ENCODE data around the gene TAOK3. TPM values are rescaled to one million over a fixed set of nuclear protein-coding genes. Genes with fewer than 3 reads are reported as not detected.

TAOK3 gene
- total and polyA plus RNA-seq, 2 of the 4 experiments (the other 2 are of a cell fraction) = 26.3 to 54.5 TPM

- DNase-seq = peak; percentile 72
- ATAC-seq (ENCODE audit: low read depth) = no peak
Measured at GRCh38 chr12:118237908-118238307, 134.8 kb downstream of the TAOK3 start.

More at GRCh38 chr12:118237908-118238307, 134.8 kb downstream of the TAOK3 start:
- no CpG with 5 or more reads among the region's 1 CpG for WGBS, 2 experiments (ENCODE audit: extremely low coverage in 2 of 2, insufficient read length in 1 of 2)
- no peaks in the 10 kb centered on the region for H3K9me3 ChIP-seq (ENCODE audit: control insufficient read depth, insufficient read depth, low read length)
- H4K20me1 ChIP-seq (ENCODE audit: insufficient read depth, low read length) = no peaks in the 10 kb centered on the region
- H3K9me1 ChIP-seq (ENCODE audit: insufficient read depth, low read length) = no peaks in the 10 kb centered on the region
- no peak overlapping the region for H2BK15ac ChIP-seq (ENCODE audit: low read depth, low read length)
- no peak overlapping the region for H4K5ac ChIP-seq (ENCODE audit: low read depth, low read length)
- CTCF ChIA-PET = interaction anchor here (0.6 to 2.2 kb wide), 2 partner anchors 11 to 138 kb away, joined by 3 to 7 read pairs; partner anchors contain the start of gene SUDS3
- H3K9ac ChIP-seq (ENCODE audit: low read depth, low read length) = no peak overlapping the region
- no peak overlapping the region for H2BK120ac ChIP-seq (ENCODE audit: low read depth, low read length)
- H2AK5ac ChIP-seq (ENCODE audit: low read depth, low read length) = no peak overlapping the region
- H3K4me1 ChIP-seq (ENCODE audit: control insufficient read depth, insufficient read depth, low read length) = no peaks in the 10 kb centered on the region
- H2AK9ac ChIP-seq (replicated peaks; ENCODE audit: low read depth, low read length, poor library complexity) = no peak overlapping the region
- dilution Hi-C loops (cut with HindIII; ENCODE audit: low sequenced_read_pairs, unreplicated experiment) (no loop called here), in situ Hi-C loops (cut with MboI; ENCODE audit: low sequenced_read_pairs) (no loop called here), intact Hi-C loops (cut with micrococcal nuclease) (loop anchor here (1.0 to 2.0 kb wide), 2 partner anchors 15 to 26 kb away; no protein-coding TSS in a partner anchor)
- H3K27me3 ChIP-seq (ENCODE audit: control insufficient read depth, insufficient read depth, low read length) = no peaks in the 10 kb centered on the region
- peaks cover 14% of the 10 kb centered on the region for H3K36me3 ChIP-seq (ENCODE audit: control insufficient read depth, insufficient read depth, low read length)
- POLR2A ChIA-PET (ENCODE audit: unreplicated experiment) = no interaction called here
- H2BK5ac ChIP-seq (ENCODE audit: low read depth, low read length, poor library complexity, severe bottlenecking) = peak overlapping the region; percentile 46
- H3K56ac ChIP-seq (ENCODE audit: extremely low read depth, insufficient read depth, low read length) = no peak overlapping the region
- no peak overlapping the region for H2AFZ ChIP-seq (replicated peaks; ENCODE audit: low read length, poor library complexity)
- peaks cover 0 to 4% of the 10 kb centered on the region in 2 experiments; a peak in 1 of 4 replicates for H3K79me1 ChIP-seq (ENCODE audit: low read depth in 1 of 2, low read length in 2 of 2)
- H3K4ac ChIP-seq (ENCODE audit: low read depth, low read length) = no peak overlapping the region
- H3K18ac ChIP-seq (ENCODE audit: low read depth, low read length) = no peak overlapping the region
- no peak overlapping the region for H2BK20ac ChIP-seq (ENCODE audit: low read depth, low read length)
- H3K23ac ChIP-seq (ENCODE audit: low read depth, low read length) = no peak overlapping the region
- H4K91ac ChIP-seq (ENCODE audit: insufficient read depth, low read depth, low read length) = no peak overlapping the region
- no TSS peak for BruUV-seq (replicated peaks)
- no peak overlapping the region for H3K4me3 ChIP-seq (ENCODE audit: insufficient read depth, low read depth, low read length)
- no peak overlapping the region for H3K4me2 ChIP-seq (ENCODE audit: low read depth, low read length)
- no peak overlapping the region for H4K8ac ChIP-seq (ENCODE audit: low read depth in 2 of 2, low read length in 2 of 2)
- TF ChIP-seq CEBPB (IDR thresholded peaks at IDR 0.05; ENCODE audit: low read depth, low read length) = no peak
- TF ChIP-seq MXI1 (IDR thresholded peaks at IDR 0.05; ENCODE audit: borderline replicate concordance, low read depth, low read length) = no peak
- no peak for TF ChIP-seq NFE2L2 (IDR thresholded peaks at IDR 0.05; ENCODE audit: low read depth, low read length)
- TF ChIP-seq CTCF (conservative IDR thresholded peaks at IDR 0.05; ENCODE audit: low read depth, low read length) = no peak
- no peak for TF ChIP-seq RCOR1 (IDR thresholded peaks at IDR 0.05; ENCODE audit: insufficient replicate concordance, low read length)
- no peak for TF ChIP-seq CHD1 (IDR thresholded peaks at IDR 0.05; ENCODE audit: low read depth, low read length)
- no peak for TF ChIP-seq FOS (IDR thresholded peaks at IDR 0.05; ENCODE audit: low read depth, low read length)
- no peak for TF ChIP-seq ELK1 (IDR thresholded peaks at IDR 0.05; ENCODE audit: borderline replicate concordance, low read depth, low read length)
- TF ChIP-seq POLR2A (IDR thresholded peaks at IDR 0.05; ENCODE audit: low read depth, low read length) = no peak
- TF ChIP-seq BHLHE40 (IDR thresholded peaks at IDR 0.05; ENCODE audit: low read depth, low read length) = no peak
- TF ChIP-seq USF2 (IDR thresholded peaks at IDR 0.05; ENCODE audit: low read depth, low read length) = no peak
- no peak for TF ChIP-seq RFX5 (IDR thresholded peaks at IDR 0.05; ENCODE audit: low read depth, low read length)
- no peak for TF ChIP-seq MAZ (IDR thresholded peaks at IDR 0.05; ENCODE audit: borderline replicate concordance, low read depth, low read length)
- TF ChIP-seq MAFK (IDR thresholded peaks at IDR 0.05; ENCODE audit: low read depth, low read length) = no peak
- no peak for TF ChIP-seq RAD21 (IDR thresholded peaks at IDR 0.05; ENCODE audit: low read length)
- TF ChIP-seq SMC3 (IDR thresholded peaks at IDR 0.05; ENCODE audit: low read depth, low read length) = no peak
- no peak overlapping the region for H3K14ac ChIP-seq (replicated peaks; ENCODE audit: low read depth, low read length)
- H3K27ac ChIP-seq (ENCODE audit: insufficient read depth, low read length) = no peak overlapping the region
